ENCODE measurements around the gene ARAP3. TPM values are rescaled to one million over a fixed set of nuclear protein-coding genes. Genes with fewer than 3 reads are reported as not detected.

The ARAP3 gene
- total RNA-seq, 1 donor from 2014 or later = 17.4 TPM

- Histone ChIP-seq H3K4me2 (ENCODE audit: low read length) (peak within 1 kb of the TSS; percentile 98), H3K4me3 (ENCODE audit: insufficient read depth, low read depth, low read length) (peak within 1 kb of the TSS; percentile 95), H4K20me1 (ENCODE audit: insufficient read depth, low read length) (peaks cover 62% of the 10 kb centered on the region), H3K79me2 (ENCODE audit: insufficient read depth, low read length) (peaks cover 47% of the 10 kb centered on the region), H3K9me3 (ENCODE audit: insufficient read depth, low read depth, low read length) (no peaks in the 10 kb centered on the region), H3K9ac (ENCODE audit: low read length) (peak within 1 kb of the TSS; percentile 93), H2AFZ (ENCODE audit: low read depth, low read length) (peak within 1 kb of the TSS; percentile 89), H3K4me1 (ENCODE audit: insufficient read depth, low read length) (peaks cover 20% of the 10 kb centered on the region), H3K27ac (ENCODE audit: low read depth, low read length) (peak within 1 kb of the TSS; percentile 63), H3K36me3 (ENCODE audit: insufficient read depth, low read length) (peaks cover 4% of the 10 kb centered on the region), H3K27me3 (ENCODE audit: insufficient read depth, low read length) (no peaks in the 10 kb centered on the region)
- Mint-ChIP-seq H3K4me1 (ENCODE audit: low read depth, unreplicated experiment) (peaks cover 14% of the 10 kb centered on the region), H3K36me3 (ENCODE audit: low read depth, unreplicated experiment) (peaks cover 11% of the 10 kb centered on the region), H3K4me3 (ENCODE audit: unreplicated experiment) (peak within 1 kb of the TSS; percentile 97), H3K9me3 (ENCODE audit: unreplicated experiment) (no peaks in the 10 kb centered on the region), H3K27ac (ENCODE audit: unreplicated experiment) (peak within 1 kb of the TSS; percentile 77), H3K27me3 (ENCODE audit: low read depth, unreplicated experiment) (no peaks in the 10 kb centered on the region)
- FAIRE-seq (no peak), DNase-seq (ENCODE audit: low read depth) (peak; percentile 63)
- TF ChIP-seq CTCF (IDR thresholded peaks at IDR 0.05; ENCODE audit: insufficient read depth, low read depth, low read length) (no peak), EZH2 (IDR thresholded peaks at IDR 0.05; ENCODE audit: insufficient read depth, low read length) (no peak)
Observed at GRCh38 chr5:141636413-141637122, 45.5 kb downstream of the ARAP3 start, which contains the start of the genes HDAC3 and RELL2. Gene HDAC3, minus strand, starts transcription at chr5:141636849. Its CDS starts 59 bp downstream, at chr5:141636790. Gene RELL2, plus strand, starts transcription at chr5:141636997. Its CDS starts 1,229 bp downstream, at chr5:141638226.

DNA sequence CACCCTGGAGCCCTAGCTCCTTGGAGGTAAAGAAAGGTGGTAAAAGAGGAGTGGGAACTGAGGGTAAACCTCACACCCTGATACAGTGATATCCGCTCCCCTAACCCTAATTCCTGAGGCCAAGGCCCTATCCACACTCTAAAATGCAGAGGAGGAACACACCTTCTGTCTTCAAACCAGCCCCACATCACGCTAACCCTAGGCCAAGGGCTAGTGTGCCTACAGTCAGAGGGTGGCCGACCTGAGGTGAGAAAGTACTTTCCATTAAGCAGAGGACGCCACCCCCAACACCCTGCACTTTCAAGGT is 46.0 kb downstream of the ARAP3 start:
- Histone ChIP-seq H3K27ac (ENCODE audit: low read depth, low read length) (peak overlapping the region; percentile 63), H2AFZ (ENCODE audit: low read depth, low read length) (peak overlapping the region; percentile 89)

More for the DNA sequence above, 46.0 kb downstream of the ARAP3 start:
- peaks cover 60% of the 10 kb centered on the region for H4K20me1 ChIP-seq (ENCODE audit: insufficient read depth, low read length)
- peaks cover 51% of the 10 kb centered on the region for H3K79me2 ChIP-seq (ENCODE audit: insufficient read depth, low read length)
- Mint-ChIP-seq H3K4me3 (ENCODE audit: unreplicated experiment) (peak overlapping the region; percentile 97), H3K36me3 (ENCODE audit: low read depth, unreplicated experiment) (peaks cover 8% of the 10 kb centered on the region), H3K27me3 (ENCODE audit: low read depth, unreplicated experiment) (no peaks in the 10 kb centered on the region), H3K9me3 (ENCODE audit: unreplicated experiment) (no peaks in the 10 kb centered on the region), H3K27ac (ENCODE audit: unreplicated experiment) (peak overlapping the region; percentile 77), H3K4me1 (ENCODE audit: low read depth, unreplicated experiment) (peaks cover 14% of the 10 kb centered on the region)
- peak overlapping the region; percentile 98 for H3K4me2 ChIP-seq (ENCODE audit: low read length)
- peak overlapping the region; percentile 95 for H3K4me3 ChIP-seq (ENCODE audit: insufficient read depth, low read depth, low read length)
- DNase-seq (ENCODE audit: low read depth) (no peak), FAIRE-seq (no peak)
- H3K9me3 ChIP-seq (ENCODE audit: insufficient read depth, low read depth, low read length) = no peaks in the 10 kb centered on the region
- H3K4me1 ChIP-seq (ENCODE audit: insufficient read depth, low read length) = peaks cover 20% of the 10 kb centered on the region
- peaks cover 4% of the 10 kb centered on the region for H3K36me3 ChIP-seq (ENCODE audit: insufficient read depth, low read length)
- H3K9ac ChIP-seq (ENCODE audit: low read length) = peak overlapping the region; percentile 93
- TF ChIP-seq CTCF (IDR thresholded peaks at IDR 0.05; ENCODE audit: insufficient read depth, low read depth, low read length) (no peak), EZH2 (IDR thresholded peaks at IDR 0.05; ENCODE audit: insufficient read depth, low read length) (no peak)
- no peaks in the 10 kb centered on the region for H3K27me3 ChIP-seq (ENCODE audit: insufficient read depth, low read length)
